Stimulated activated CD4-positive, alpha-beta T cell treated with anti-CD3 and anti-CD28 coated beads, Interleukin-15, amount 100 ng/mL, for 1 hour (primary cell): Measurements from ENCODE around the gene TTLL11.
"Not testable (repeated sequence)": the region's sequence is repeated elsewhere in the genome, so short reads cannot be mapped to it uniquely, and the experiment has no call there.

Experiments
- DNase-seq, 2 donors: peaks; one replicate each; pipeline ENCODE4 v3.0.0-alpha.2; 2020; ENCODE audit warnings: low read depth in 1 of 2, low spot score in 1 of 2

TTLL11 gene

DNA sequence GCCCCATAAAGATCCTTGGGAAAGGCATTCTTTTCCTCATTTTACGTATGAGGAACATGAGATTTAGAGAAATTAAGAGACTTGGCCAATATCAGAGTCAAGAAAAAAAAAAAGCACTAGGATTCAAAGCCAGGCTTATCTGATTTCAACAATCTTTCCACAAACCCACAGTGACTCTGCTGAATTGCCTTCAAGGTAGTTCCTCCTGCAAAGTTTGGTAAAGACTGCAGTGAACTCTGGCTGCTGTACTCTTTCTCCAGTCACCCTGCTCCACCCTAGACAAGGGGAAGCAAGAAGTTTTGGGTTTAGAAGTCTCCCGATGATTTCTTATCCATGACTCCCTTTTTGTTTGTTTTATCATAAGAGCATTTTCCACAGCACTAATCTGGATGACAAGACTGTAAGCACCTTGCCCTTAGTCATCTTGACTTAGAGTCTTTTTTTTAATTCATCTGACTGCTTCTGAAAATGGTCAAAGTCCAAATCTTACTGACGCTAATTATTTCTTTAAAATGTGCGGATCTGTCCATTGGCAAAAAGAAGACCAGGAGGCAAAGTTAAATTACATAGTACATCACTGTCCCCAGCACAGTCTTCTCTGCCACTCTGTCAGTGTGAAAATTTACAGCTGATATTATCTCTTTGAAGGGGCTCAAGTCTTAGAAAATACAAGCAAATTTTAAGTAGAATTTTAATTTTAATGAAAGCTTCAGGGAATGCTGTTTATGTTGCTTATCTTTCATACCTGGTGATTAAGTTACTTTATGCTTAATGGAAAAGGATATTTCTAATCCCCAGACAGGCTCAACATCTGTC is 180.1 kb downstream of the TTLL11 start:
- DNase-seq, result no peak

DNA sequence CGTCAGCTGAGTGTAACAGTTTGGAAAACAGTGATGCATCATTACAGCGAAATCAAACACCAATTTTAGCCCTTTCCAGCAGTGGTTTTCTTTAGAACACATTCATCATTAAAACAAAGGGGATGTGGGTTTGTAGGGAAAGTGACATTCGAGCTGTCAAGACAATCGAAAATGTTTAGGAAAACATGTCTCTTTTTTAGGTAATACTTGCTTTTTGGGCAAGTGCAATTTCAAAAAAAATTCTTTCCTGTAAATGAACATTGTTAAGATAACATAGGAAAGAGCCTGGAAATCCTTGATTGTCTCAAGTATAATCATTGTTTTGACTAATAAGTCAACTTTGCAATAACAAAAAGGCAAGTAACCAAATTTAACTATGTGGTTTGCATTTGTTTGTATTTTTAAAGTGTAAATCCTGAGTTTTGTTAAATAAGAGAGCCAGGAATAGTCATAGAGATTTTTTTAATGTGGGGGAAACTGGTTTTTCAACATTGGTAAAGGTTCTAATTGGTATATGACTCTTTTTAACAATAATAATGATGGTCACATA is 182.5 kb downstream of the TTLL11 start:
- DNase-seq, result no peak

DNA sequence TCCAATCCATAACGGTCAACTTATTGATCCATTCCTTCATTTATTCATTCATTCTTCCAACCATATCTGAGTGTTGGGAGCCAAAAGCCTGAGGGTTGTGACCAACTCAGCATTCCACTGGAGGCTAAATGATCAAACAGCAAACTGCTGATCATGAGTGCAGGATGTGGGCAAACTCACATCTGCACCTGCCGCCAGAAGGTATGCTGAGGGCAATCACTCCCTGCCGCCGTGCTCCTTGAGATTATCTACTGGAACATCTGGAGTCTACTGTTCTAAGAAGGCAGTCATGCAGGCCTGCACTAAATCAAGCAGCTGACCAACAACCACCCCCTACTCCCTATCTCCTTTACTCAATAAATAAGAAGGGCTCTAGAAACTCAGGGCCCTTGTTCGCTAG is 184.0 kb downstream of the TTLL11 start:
- no peak for DNase-seq

DNA sequence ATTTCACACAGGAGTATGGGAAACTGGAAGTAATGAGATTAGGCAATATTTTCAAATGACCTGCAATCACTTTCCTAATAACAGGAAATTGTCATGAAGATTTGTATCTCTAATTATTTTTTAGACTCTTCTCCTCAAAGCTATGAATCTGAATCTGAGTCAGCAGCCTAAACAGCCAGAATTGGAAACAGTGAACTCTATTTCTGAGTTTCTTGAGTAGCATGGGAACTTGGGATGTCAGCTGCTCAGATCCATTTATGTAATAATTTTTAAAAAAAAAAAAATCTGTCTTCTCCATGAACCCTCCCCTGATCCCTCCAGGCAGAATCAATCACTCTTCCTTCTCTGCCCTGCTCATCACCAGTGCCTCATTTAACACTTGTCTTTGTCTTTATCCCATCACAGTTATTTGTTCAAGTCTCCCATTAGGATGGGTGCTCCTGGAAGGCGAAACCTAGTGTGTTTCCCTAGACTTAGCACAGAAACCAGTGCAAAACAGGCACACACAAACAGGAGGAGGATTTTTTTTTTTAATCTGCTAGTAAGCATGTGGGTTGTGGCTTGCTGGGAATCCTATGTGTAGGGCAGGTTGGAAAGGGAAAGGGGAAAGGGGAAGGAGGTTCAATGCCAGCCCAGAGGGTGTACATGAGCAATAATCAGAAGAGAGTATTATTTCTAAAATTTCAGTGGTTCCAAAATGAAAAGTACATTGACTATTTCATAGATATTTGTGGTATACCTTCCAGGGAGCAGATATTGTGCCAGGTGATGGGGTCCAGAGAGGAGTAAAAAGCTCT is 186.8 kb downstream of the TTLL11 start:
- no peak for DNase-seq

DNA sequence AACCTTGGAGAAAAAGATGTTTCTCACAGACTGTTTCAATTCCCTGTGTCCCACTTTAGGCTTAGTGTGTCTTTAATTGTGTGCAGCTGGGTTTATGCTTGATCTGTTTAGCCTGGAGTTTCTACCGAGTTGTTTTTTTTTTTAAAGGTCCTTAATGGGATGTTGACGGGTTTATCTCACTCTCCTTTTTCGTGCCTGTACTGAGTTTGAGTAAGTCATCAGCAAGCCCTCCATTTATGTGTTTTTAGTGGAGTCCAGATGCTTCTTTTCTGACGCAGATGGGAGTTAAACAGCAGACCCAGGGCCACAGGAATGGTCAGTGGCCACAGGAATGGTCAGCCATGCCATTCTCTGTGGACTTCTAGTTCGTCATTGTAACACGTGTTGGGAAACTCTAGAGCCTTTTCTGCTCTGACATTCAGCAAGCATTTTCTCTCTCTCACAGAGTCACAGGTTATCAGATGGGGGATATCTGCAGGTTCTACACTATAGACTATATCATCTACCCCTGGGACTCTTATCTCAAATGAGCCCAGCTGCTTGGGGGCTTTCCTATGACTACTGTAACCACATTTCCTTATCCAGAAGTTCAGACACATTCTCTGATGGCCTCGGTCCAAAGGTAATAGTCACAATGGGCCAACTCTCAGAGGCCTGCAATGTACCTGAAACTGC is 190.5 kb downstream of the TTLL11 start:
- no peak for DNase-seq

DNA sequence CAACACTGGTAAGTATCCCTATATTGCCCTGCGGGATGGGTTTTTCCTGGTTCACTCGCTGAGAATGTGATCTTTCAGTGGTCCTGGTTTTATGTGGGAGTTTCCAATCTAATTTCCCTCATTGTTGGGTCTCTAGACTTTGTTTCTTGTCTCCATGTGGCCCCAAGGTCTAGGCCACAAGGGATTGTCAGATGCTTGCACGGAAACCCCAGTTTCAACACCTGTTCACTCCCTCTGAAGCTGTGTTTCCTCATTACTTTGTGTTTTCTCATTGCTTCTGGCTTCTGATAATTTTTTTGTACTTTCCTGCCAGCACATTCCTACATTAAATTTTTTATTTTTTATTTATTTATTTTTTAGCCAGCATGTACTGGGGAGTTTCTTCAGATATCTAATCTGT is 191.5 kb downstream of the TTLL11 start:
- DNase-seq, result no peak

DNA sequence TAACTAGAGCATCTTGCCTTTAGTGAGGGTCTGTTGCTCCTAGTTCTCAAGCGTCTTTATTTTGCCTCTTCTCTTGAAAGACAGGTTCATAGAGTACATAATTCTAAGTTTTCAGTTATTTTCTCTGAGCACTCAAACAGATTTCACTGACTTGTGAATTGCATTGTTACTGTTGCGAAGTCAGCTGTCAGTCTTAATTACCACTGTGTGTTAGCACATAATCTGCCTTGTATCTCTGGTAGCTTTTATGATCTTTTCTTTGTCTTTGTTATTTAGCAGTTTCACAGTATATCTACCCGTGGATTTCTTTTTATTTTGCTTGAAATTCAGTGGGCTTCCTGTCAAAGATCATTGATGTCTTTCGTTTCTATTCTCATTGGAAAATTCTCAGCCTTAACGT is 192.9 kb downstream of the TTLL11 start:
- no peak for DNase-seq

DNA sequence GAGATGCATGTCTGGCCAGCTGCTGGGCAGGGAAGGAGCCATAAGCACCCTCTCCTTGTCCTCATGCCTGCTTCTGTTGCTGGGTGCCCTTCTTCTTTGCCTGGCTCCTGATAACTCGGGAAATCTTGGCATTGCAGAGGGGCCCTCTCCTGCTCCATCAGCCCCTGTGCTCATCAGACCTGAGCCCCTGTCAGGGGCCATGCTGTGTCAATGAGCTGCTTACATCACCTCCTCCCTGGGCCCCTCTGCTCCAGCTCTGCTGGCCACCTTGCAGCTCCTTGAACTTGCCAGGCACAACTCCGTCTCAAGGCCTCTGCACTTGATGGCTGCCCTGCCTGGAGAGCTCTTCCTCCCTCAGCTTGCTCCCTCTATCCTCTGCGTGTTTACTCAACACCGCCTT is 194.3 kb downstream of the TTLL11 start:
- DNase-seq, result no peak

DNA sequence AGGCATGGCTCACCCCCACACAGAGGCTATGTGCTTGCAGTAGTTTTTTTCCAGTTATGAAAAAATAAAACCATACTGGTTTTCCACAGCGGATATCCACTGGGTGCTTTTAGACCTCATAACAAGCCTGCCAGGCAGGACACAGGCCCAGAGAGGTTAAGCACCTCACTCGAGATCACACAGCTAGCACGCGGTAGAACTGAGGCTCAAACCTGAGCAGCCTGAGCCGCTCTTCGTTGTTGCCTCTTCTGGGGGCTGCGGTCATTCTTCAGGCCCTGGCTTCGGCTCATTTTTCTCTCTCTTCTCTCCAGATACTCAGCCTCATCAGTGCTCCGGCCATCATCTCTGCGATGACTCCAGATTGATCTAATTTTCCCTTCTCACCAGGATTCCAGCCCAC is 196.0 kb downstream of the TTLL11 start:
- DNase-seq, result no peak

DNA sequence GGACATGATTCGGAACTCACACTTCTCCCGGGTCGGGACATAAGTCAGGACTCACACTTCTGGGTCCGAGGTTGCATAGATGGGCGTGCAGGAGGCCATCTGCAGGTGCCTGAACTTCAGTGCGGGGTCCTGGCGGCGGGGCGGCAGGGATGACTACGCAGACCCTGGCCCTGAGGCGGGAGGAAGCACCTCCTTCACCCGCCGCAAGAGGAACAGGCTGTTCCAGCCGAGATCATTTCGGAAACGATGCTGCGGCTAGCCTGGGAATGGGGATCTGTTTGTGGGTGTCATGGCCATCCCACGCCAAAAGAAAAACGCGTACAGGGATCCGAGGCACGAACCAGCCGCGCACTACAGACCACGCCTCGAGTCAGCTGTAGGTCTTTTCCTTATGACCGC is 196.6 kb downstream of the TTLL11 start:
- no peak for DNase-seq

DNA sequence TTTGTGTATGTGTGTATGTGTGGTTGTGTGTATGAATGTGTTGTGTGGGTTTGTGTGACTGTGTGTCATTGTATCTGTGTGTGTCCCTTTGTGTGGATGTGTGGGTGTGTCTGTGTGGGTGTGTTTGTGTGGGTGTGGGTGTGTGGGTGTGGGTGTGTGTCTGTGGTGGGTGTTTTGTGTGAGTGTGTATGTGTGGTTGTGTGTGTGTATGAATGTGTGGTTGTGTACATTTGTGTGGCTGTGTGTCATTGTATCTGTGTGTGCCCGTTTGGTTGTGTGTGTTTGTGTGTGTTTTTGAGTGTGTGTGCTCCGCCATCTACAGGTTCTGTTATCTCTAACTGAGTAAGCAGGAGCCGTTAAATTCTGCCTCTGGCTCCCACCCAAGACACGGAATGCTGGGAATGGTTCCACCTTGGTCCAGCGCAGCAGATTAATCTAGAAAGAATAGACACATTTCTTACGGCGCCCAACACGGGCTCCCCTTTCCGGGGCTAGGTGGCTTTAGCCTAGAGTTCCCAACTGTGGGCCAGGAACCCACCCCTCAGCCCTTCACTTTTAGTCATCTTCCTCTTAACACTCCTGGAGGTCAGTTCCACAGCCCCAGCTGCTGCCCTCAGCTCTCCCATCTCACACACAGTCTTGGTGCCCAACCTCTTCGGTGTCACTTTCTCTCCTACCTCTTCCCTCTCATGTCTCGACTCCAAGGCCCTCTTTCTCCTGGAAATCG is 197.1 kb downstream of the TTLL11 start:
- no peak for DNase-seq

DNA sequence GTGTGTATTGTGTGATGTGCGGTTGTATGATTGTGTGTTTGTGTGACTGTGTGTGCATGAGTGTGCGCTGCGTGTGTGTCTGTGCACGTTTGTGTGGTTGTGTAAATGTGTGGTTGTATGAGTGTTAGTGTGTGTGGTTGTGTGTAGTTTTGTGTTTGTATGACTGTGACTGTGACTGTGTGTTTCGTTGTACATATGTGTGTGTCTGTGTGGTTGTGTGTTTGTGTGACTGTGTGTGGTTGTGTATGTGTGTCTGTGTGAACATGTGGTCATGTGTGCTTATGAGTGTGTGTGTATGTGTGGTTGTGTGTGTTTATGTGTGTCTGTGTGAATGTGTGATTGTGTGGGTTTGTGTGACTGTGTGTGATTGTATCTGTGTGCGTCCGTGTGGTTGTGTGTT is 197.8 kb downstream of the TTLL11 start:
- DNase-seq, result no peak

DNA sequence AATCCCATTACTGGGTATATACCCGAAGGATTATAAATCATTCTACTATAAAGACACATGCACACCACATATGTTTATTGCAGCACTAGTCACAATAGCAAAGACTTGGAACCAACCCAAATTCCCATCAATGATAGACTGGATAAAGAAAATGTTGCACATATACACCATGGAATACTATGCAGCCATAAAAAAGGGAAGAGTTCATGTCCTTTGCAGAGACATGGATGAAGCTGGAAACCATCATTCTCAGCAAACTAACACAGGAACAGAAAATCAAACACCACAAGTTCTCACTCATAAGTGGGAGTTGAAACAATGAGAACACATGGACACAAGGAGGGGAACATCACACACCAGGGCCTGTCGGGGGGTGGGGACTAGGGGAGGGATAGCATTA is 198.7 kb downstream of the TTLL11 start:
- DNase-seq, result not testable (repeated sequence)

DNA sequence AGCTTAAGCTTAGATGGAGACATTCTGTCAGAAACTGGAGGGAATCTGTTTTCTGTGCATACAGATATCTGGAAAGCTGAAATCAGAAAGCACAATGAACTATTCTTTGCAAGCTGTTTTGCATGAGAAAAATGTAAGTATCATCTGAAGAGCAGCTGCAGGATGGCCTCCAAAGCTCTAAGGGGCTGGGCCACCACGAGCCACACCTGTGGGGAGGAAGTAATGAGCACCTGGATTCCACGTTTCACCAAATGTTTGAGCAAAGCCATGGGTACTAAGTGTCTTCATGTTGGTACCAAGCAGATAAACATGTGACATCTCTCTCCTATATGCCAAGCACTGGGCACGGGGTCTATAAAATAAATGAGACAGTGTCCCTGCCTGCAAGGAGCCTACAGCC is 199.3 kb downstream of the TTLL11 start:
- DNase-seq, result no peak

DNA sequence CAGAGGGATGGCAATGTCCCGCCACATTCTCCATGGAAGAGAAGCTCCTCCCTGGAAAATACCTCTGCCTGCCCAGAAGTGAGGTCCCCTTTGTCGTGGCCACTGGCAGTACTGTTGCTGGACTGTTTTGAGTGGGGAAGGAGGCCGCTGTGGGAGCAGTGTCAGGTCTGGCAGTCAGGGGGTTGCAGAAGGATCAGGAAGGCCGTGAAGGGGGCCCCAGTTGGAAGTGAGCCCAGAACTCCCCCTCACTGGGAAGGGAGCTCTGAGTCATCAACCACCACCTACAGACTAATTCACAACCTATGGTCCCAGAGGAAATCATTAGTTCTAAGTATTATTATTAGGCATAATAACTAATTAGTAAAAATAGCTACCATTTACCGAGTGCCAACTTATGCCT is 200.4 kb downstream of the TTLL11 start:
- no peak for DNase-seq

DNA sequence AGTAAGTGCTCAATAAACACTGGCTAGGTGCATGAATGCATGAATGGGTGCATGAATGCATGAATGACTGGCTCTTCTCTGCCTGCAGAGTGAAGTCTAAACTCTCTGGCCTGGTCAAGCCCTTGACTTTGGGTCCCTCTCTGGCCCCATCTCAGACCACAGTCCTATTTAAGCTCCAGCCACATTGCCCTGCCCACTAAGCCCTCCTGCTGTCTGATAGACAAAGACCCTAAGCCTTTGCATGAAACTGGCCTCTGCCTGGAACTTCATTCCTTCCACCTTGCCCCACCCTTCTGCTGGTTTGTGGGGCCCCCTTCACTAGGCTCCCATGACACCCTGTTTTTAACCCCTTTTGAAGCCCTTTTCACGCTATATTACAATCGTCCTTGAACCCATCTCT is 202.4 kb downstream of the TTLL11 start:
- DNase-seq, result no peak

DNA sequence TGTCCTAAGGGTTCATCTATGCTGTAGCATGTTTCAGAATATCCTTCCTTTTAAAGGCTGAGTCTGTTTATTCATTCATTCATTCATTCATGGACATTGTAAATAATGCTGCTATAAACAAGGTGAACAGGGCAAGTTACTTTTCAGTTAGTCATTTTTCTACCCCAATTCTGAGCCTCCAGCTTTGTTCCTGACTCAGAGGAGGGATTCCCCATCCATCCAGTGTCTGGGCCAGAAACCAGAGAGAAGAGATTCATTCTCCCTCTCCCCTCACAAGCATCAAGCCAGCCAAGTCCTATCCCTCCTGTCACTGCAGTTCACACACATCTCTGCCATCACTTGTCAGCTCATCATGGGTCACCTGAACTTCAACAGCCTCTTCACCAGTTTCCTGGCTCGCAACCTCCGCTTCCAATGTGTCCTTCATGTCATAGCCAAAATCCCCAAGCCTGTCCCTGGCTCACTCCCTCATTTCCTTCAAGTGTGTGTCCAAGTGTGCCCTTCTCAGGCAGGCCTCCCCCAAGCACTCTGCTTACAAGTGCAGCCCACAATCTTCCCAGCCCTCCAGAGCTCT is 203.0 kb downstream of the TTLL11 start:
- DNase-seq, result no peak

DNA sequence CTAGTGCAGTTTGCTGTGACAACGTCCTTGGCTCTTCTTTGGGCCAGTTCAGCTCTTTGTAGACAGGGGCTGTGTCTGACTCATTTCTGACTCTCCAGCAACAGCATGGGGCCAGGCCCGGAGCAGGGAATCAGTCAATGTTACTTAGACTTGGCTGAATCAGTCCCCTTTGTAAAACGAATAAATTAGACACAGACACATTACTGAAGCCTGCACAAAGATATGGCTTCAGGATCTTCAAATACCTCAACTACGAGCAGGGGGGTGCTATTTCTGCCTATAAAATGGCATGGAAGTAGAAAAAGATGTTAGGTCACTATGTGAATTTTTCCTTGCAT is 204.7 kb downstream of the TTLL11 start:
- no peak for DNase-seq

DNA sequence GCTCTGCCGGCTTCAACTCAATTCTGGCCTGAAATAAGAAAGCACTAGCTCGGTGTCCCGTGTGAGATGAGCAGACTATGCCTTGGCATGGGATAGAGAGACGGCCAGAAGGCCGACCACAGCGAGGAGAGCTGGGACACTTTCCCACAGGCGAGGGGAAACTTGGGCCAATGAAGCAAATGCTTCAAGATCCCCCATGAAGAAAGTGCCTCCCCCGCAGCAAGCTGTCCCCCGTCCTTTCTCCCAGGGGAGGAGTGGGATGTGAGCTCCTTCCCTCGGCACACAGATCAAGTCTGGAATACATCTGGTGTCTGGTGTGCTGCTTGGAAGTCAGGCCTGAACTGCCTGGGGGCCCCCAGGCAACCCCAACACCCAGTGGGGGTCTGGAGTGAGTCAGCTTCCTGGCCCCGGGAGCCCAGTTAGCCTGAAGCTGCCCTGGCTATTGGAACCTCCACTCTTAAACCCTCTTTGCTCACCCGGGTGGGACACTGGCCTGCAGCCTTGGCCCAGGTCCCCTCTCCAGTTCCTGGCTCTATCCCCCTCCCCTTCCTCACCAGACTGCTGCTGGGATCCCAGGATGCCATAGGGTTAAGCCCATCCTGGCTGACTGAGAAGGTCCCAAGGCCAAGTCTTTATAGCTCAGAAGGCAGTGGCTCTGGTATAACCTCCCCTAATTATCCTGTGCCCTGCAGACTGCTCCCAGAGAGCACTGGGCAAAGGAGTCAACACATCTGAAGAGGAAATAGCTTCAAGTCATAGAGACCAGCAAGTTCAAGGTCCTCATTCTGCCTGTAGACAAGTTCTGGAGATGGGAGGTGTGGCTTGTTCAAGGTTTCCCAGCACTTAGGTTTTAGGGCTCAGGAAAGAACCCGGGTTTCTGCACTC is 205.3 kb downstream of the TTLL11 start:
- no peak for DNase-seq
